ENCODE results near the gene KRTAP4-16.
"Not testable (repeated sequence)": the region's sequence is repeated elsewhere in the genome, so short reads cannot be mapped to it uniquely, and the experiment has no call there.

The KRTAP4-16 gene

GRCh38 chr17:41117846-41118386, 15.9 kb upstream of the KRTAP4-16 start, which contains the start of gene KRTAP4-11:
TSS of gene KRTAP4-11 (minus strand) at chr17:41118373. CDS start at chr17:41118315, 58 bp downstream.
- not testable (repeated sequence) for H3K9ac ChIP-seq (ENCODE audit: low read length); H3K27me3 ChIP-seq (replicated peaks; ENCODE audit: control insufficient read depth, insufficient read depth, low read length); H3K36me3 ChIP-seq (ENCODE audit: control insufficient read depth, insufficient read depth, low read length, severe bottlenecking); H3K9me3 ChIP-seq (ENCODE audit: control insufficient read depth, low read length); H3K4me1 ChIP-seq (ENCODE audit: control insufficient read depth, insufficient read depth, low read length); H3K4me3 ChIP-seq (ENCODE audit: low read length); DNase-seq (ENCODE audit: low read depth)

- Histone ChIP-seq H3K27me3 (replicated peaks; ENCODE audit: control insufficient read depth, insufficient read depth, low read length) (no peaks in the 10 kb centered on the region), H3K9ac (ENCODE audit: low read length) (no peak overlapping the region), H3K4me1 (ENCODE audit: control insufficient read depth, insufficient read depth, low read length) (no peaks in the 10 kb centered on the region), H3K4me3 (ENCODE audit: low read length) (no peak overlapping the region), H3K9me3 (ENCODE audit: control insufficient read depth, low read length) (peaks cover 10% of the 10 kb centered on the region), H3K36me3 (ENCODE audit: control insufficient read depth, insufficient read depth, low read length, severe bottlenecking) (no peaks in the 10 kb centered on the region)
- DNase-seq (ENCODE audit: low read depth) = no peak
Observed at GRCh38 chr17:41116297-41116696, 14.3 kb upstream of the KRTAP4-16 start.

DNA sequence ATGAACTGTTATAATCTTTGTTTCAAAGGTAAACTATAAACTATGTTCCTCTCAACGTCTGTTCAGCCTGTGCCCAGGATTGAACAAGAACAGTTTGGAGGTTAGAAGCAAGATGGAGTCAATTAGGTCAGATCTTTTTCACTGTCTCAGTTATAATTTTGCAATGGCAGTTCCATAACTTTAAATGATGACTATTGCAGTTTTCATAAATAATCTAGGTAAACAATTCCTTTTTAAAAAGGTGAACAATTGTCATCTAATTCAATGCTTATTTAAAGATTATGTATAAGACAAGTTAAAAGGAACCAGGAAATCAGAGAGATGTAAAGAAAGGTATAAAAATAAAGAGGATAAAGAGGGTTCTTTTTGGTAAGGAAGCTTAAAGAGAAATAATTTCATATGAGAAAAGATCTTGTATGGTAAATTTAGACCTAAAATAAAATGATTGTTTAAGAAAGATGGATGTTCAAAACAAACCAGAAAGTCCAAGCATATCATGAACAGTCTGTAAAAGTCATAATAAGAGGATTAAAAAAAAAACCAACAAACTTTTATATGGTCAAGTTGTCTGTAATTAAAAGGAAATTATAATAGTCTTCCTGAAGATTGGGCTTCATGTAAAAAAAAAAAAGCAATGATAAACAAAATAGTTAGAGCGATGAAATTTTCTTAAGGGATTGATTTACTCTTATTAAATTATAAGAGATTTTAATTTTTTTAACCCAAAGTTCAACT, 9.3 kb upstream of the KRTAP4-16 start:
- no peaks in the 10 kb centered on the region for H3K27me3 ChIP-seq (replicated peaks; ENCODE audit: control insufficient read depth, insufficient read depth, low read length)
- no peak for DNase-seq (ENCODE audit: low read depth)
- H3K4me3 ChIP-seq (ENCODE audit: low read length) = peak overlapping the region; percentile 12
- peaks cover 14% of the 10 kb centered on the region for H3K9me3 ChIP-seq (ENCODE audit: control insufficient read depth, low read length)
- H3K36me3 ChIP-seq (ENCODE audit: control insufficient read depth, insufficient read depth, low read length, severe bottlenecking) = no peaks in the 10 kb centered on the region
- no peak overlapping the region for H3K9ac ChIP-seq (ENCODE audit: low read length)
- H3K4me1 ChIP-seq (ENCODE audit: control insufficient read depth, insufficient read depth, low read length) = no peaks in the 10 kb centered on the region

DNA sequence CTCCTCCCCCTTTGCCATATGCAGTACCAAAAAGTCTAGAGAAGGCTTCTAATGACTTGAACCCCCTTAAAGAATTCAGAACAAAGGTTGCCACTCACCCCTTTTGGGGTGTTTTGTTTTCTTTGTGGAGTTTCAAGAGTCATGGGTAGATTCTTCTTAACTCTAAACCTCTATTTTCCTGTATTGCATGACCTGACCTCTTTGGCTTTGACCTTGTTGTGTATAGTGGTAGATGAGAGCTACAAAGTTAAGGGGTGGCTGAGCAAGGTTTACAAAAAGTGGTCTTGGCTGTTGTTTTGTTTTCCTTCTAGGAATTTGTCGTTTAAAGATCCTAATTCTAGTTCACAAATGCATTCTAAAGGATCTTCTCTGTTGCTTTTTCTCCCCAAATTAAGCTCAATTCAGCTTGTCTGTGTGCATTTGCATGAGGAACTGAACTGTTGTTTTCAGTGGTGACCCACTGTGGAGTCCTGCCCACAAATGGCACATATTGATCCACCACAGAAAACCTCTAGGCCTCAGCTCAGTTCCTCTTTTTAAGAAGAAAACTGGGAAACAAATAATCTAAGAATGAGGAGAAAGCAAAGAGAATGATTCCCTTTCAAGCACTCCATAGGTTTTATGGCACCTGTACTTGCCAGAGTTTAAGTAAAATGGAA, 6.8 kb upstream of the KRTAP4-16 start:
- not testable (repeated sequence) for DNase-seq (ENCODE audit: low read depth); H3K9ac ChIP-seq (ENCODE audit: low read length); H3K4me1 ChIP-seq (ENCODE audit: control insufficient read depth, insufficient read depth, low read length); H3K36me3 ChIP-seq (ENCODE audit: control insufficient read depth, insufficient read depth, low read length, severe bottlenecking); H3K4me3 ChIP-seq (ENCODE audit: low read length); H3K27me3 ChIP-seq (replicated peaks; ENCODE audit: control insufficient read depth, insufficient read depth, low read length)
- H3K9me3 ChIP-seq (ENCODE audit: control insufficient read depth, low read length) = peaks cover 14% of the 10 kb centered on the region

- Histone ChIP-seq H3K27me3 (replicated peaks; ENCODE audit: control insufficient read depth, insufficient read depth, low read length) (no peaks in the 10 kb centered on the region), H3K9ac (ENCODE audit: low read length) (no peak overlapping the region), H3K4me3 (ENCODE audit: low read length) (no peak overlapping the region), H3K36me3 (ENCODE audit: control insufficient read depth, insufficient read depth, low read length, severe bottlenecking) (no peaks in the 10 kb centered on the region), H3K9me3 (ENCODE audit: control insufficient read depth, low read length) (peaks cover 9% of the 10 kb centered on the region), H3K4me1 (ENCODE audit: control insufficient read depth, insufficient read depth, low read length) (no peaks in the 10 kb centered on the region)
- no peak for DNase-seq (ENCODE audit: low read depth)
Observed at GRCh38 chr17:41107941-41108450, 6.0 kb upstream of the KRTAP4-16 start.

- not testable (repeated sequence) for H3K4me3 ChIP-seq (ENCODE audit: low read length); H3K36me3 ChIP-seq (ENCODE audit: control insufficient read depth, insufficient read depth, low read length, severe bottlenecking); H3K9me3 ChIP-seq (ENCODE audit: control insufficient read depth, low read length); H3K27me3 ChIP-seq (replicated peaks; ENCODE audit: control insufficient read depth, insufficient read depth, low read length); DNase-seq (ENCODE audit: low read depth); H3K4me1 ChIP-seq (ENCODE audit: control insufficient read depth, insufficient read depth, low read length); H3K9ac ChIP-seq (ENCODE audit: low read length)
Observed at GRCh38 chr17:41105347-41105746, 3.3 kb upstream of the KRTAP4-16 start, which contains the start of gene KRTAP4-9. TSS of gene KRTAP4-9 (plus strand) at chr17:41105389. CDS start at chr17:41105389, 0 bp downstream.

GRCh38 chr17:41104386-41105038, 2.5 kb upstream of the KRTAP4-16 start:
- not testable (repeated sequence) for H3K4me1 ChIP-seq (ENCODE audit: control insufficient read depth, insufficient read depth, low read length); H3K27me3 ChIP-seq (replicated peaks; ENCODE audit: control insufficient read depth, insufficient read depth, low read length); H3K9ac ChIP-seq (ENCODE audit: low read length); DNase-seq (ENCODE audit: low read depth); H3K9me3 ChIP-seq (ENCODE audit: control insufficient read depth, low read length); H3K36me3 ChIP-seq (ENCODE audit: control insufficient read depth, insufficient read depth, low read length, severe bottlenecking); H3K4me3 ChIP-seq (ENCODE audit: low read length)

DNA sequence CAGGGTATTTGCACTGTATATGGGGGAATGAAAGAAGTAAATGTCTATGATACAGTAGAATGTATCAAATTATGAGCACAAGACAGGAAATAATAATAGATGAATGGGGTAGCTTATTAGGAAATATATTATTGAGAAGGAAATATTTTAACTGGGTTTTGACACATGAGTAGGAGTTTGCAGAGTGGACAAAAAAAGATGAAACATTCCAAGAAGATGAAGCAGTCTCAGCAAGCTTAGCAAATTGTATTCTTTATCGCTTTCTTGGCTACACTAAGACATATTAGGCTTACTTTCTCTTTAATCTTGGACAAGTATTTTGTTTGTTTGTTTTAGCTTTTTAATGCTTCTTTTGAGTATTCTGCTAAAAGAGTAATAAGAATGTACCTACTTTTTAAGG, 1.9 kb upstream of the KRTAP4-16 start:
- no peaks in the 10 kb centered on the region for H3K27me3 ChIP-seq (replicated peaks; ENCODE audit: control insufficient read depth, insufficient read depth, low read length)
- peak; percentile 23 for DNase-seq (ENCODE audit: low read depth)
- H3K4me3 ChIP-seq (ENCODE audit: low read length) = no peak overlapping the region
- H3K9me3 ChIP-seq (ENCODE audit: control insufficient read depth, low read length) = no peaks in the 10 kb centered on the region
- no peaks in the 10 kb centered on the region for H3K36me3 ChIP-seq (ENCODE audit: control insufficient read depth, insufficient read depth, low read length, severe bottlenecking)
- no peaks in the 10 kb centered on the region for H3K4me1 ChIP-seq (ENCODE audit: control insufficient read depth, insufficient read depth, low read length)
- H3K9ac ChIP-seq (ENCODE audit: low read length) = no peak overlapping the region

GRCh38 chr17:41099682-41100480, 2.1 kb downstream of the KRTAP4-16 start:
- not testable (repeated sequence) for H3K4me1 ChIP-seq (ENCODE audit: control insufficient read depth, insufficient read depth, low read length); H3K4me3 ChIP-seq (ENCODE audit: low read length); H3K36me3 ChIP-seq (ENCODE audit: control insufficient read depth, insufficient read depth, low read length, severe bottlenecking); H3K9ac ChIP-seq (ENCODE audit: low read length); H3K27me3 ChIP-seq (replicated peaks; ENCODE audit: control insufficient read depth, insufficient read depth, low read length); H3K9me3 ChIP-seq (ENCODE audit: control insufficient read depth, low read length)
- peak; percentile 83 for DNase-seq (ENCODE audit: low read depth)

DNA sequence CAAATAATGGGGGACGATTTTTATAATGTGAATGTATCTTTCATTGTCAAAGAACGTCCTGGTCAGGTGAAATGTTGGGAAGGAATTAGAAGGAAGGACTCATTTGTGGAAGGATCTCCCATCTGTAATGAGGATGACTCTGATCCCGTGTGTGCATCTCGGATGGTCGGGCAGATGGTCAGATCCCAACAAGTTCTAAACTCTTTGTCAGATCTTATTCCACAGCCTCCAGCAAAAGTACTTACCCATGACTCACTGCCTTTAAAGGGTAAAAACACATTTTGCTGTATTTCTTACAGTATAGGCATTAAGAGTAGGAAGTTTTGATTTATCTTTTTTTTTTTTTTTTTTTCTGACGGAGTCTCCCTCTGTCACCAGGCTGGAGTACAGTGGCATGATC, 3.5 kb downstream of the KRTAP4-16 start:
- H3K4me3 ChIP-seq (ENCODE audit: low read length) = no peak overlapping the region
- no peaks in the 10 kb centered on the region for H3K27me3 ChIP-seq (replicated peaks; ENCODE audit: control insufficient read depth, insufficient read depth, low read length)
- H3K4me1 ChIP-seq (ENCODE audit: control insufficient read depth, insufficient read depth, low read length) = no peaks in the 10 kb centered on the region
- peak; percentile 48 for DNase-seq (ENCODE audit: low read depth)
- H3K36me3 ChIP-seq (ENCODE audit: control insufficient read depth, insufficient read depth, low read length, severe bottlenecking) = no peaks in the 10 kb centered on the region
- H3K9ac ChIP-seq (ENCODE audit: low read length) = no peak overlapping the region
- H3K9me3 ChIP-seq (ENCODE audit: control insufficient read depth, low read length) = no peaks in the 10 kb centered on the region
